Glomerular visceral epithelial cell (primary cell): ENCODE results near the gene DNMT1.
"Not testable (repeated sequence)": the region's sequence is repeated elsewhere in the genome, so short reads cannot be mapped to it uniquely, and the experiment has no call there.

ENCODE experiments used
- DNase-seq: peaks from one replicate; pipeline ENCODE4 v3.0.0-alpha.2; 2016; ENCODE audit errors: extremely low spot score

Gene DNMT1

DNA sequence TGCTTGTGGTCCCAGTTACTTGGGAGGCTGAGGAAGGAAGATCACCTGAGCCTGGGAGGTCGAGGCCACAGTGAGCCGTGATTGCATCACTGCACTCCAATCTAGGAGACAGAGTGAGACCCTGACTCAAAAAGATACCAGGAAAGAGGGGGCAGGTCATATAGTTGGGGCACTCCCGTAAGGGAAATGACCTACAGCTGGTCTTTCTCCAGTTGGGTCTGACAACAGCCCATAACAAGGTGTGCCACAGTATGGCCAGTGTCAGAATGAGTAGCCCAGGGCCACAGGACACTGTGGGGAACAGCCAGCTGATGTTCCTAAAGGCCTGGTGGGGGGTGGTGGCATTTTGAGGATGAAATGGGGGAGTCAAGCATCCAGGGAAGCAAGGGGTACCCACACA, 10.8 kb downstream of the DNMT1 start:
- DNase-seq, result no peak

GRCh38 chr19:10182847-10183246, 11.9 kb downstream of the DNMT1 start:
- DNase-seq, result no peak

DNA sequence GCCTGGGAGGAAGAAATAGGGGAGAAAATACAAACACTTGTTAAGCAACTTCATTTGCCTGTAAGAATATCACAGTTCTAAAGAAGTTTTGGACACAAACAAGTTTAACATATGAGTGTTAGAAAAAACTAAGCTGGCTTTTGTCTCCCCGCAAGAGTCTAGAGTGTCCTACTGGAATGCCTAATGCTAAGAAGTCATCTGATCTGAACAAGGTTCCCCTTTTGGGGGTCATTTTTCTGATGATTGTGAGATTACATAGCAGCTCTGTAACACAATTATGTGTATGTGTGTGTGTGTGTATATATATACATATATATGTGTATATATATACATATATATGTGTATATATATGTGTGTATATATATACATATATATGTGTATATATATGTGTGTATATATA, 12.7 kb downstream of the DNMT1 start:
- no peak for DNase-seq

DNA sequence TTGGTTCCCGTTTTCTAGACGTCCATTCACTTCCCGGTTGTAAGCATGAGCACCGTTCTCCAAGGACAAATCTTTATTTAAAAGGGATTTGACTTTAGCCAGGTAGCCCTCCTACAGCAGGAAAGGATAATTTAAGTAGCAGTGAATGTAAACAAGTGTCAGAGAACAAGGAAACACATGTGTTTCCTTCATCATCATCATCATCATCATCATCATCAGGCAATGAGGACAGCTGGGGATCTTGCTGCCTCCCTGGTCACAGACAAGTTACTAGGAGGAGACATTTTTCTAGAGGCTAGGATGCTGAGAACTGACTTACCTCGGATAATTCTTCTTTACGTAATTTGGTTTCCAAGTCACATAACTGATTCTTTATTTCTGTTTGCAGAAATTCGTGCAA, 14.3 kb downstream of the DNMT1 start:
- no peak for DNase-seq

- DNase-seq, result not testable (repeated sequence)
These were observed 14.7 kb downstream of the DNMT1 start for GRCh38 chr19:10180024-10180423.

DNA sequence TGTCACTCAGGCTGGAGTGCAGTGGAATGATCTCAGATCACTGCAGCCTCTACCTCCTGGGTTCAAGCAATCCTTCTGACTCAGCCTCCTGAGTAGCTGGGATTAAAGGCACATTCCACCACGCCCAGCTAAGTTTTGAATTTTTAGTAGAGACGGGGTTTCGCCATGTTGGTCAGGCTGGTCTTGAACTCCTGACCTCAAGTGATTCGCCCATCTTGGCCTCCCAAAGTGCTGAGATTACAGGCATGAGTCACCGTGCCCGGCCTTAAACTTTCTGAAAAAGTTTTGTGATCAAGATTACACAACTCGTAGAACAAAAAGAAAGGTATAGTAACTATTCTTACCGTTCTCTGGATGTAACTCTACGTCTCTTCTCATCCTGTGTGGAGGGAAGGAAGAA, 21.2 kb downstream of the DNMT1 start:
- peak; percentile 18 for DNase-seq

- DNase-seq, result no peak
These were observed 26.3 kb downstream of the DNMT1 start for GRCh38 chr19:10168386-10168948.

DNA sequence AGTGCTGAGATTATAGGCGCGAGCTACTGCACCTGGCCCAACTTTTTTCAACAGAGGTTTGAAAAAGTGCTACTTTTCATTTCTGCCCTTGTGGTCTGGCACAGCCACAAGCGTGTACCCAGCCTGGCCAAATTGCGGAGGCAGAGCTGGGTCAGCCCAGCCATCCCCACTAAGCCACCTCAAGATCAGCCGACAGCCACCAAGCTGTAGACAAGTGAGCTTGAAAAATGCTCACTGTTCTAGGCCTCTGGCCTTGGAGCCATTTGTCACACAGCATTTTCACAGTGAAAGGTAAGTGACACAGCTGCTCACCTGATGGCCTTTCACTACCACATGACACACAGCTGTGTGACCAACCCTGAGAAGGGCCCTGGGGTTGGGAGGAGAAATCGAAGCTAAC, 27.3 kb downstream of the DNMT1 start:
- no peak for DNase-seq

GRCh38 chr19:10166501-10166900, 28.3 kb downstream of the DNMT1 start:
- not testable (repeated sequence) for DNase-seq

- no peak for DNase-seq
These were observed 28.7 kb downstream of the DNMT1 start for GRCh38 chr19:10166046-10166445.

- DNase-seq, result no peak
These were observed 31.2 kb downstream of the DNMT1 start for GRCh38 chr19:10163536-10163935.

GRCh38 chr19:10159610-10160009, 35.1 kb downstream of the DNMT1 start:
- no peak for DNase-seq

DNA sequence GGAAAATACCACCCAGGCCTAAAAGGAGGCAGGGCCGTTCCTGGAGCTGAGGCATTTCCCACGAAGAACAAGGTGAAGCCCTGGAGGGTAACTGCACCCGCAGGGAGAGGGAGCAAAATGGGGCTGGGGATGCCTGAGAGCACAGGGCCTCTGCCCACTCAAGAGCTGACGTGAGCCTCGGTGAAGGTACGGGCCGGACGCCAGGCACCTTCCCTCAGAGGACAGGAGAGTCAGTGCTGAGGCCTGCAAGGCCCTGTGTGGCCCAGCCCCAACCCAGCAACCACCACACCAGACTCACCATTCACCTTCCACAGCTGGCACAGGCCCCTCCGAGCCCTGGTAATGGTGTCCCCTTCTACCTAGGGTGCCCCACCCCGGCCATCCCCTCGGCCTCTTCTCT, 36.3 kb downstream of the DNMT1 start:
- no peak for DNase-seq

- no peak for DNase-seq
These were observed 36.7 kb downstream of the DNMT1 start for GRCh38 chr19:10158071-10158470.

DNA sequence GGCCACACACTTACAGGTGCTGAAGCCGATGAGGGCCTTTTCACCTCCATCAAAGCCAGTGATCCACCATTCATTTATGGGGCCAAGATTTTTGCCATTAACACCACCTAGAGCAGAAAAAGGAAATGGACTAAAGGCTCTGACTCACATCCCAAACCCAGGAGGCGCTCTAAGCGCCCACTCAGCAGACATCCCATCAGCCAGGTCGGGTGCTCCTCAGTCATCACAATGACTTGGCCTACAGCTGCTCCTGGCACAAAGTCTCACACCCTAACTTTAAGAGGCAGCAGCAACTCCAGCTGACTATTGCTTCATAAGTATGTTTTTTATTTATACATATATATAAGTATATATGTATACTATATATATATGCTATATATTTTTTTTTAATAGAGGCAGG, 38.9 kb downstream of the DNMT1 start:
- no peak for DNase-seq

DNA sequence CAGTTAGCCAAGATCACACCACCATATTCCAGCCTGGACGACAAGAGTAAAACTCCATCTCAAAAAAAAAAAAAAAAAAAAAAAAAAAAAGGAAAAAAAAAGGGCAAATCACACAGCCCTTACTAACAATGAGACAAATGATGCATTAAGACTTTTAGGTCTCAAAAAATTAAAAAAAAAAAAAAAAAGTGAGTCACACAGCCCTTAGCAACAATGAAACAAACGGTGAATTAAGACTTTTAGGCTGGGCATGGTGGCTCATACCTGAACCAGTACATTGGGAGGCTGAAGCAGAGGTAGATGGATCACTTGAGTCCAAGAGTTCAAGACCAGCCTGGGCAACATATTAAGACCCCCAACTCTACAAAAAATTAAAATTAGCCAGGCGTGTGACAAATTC, 42.7 kb downstream of the DNMT1 start:
- no peak for DNase-seq

- DNase-seq, result no peak
These were observed 43.2 kb downstream of the DNMT1 start for GRCh38 chr19:10151521-10151920.

- DNase-seq, result no peak
These were observed 45.3 kb downstream of the DNMT1 start for GRCh38 chr19:10149427-10149826.

GRCh38 chr19:10146142-10146541, 48.6 kb downstream of the DNMT1 start:
- no peak for DNase-seq

GRCh38 chr19:10145031-10145430, 49.7 kb downstream of the DNMT1 start:
- DNase-seq, result no peak

GRCh38 chr19:10144361-10144760, 50.4 kb downstream of the DNMT1 start:
- no peak for DNase-seq

DNA sequence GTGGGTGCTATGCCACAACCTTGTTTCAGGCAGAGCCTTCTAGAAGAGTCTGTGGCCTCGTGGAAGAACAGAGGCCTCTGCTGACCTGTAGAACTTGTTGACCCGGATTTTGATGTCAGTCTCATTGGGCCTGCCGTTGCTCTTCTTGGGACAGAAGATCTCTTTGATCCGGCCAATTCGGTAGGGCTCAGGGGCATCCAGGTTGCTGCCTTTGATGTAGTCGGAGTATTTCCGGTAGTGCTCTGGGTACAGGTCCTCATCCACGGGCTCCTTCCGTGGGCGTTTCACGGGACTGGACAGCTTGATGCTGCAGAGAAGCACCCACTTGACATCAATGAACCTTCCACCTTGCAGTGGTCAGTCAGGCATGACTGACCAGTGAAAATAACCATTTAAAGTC, 51.1 kb downstream of the DNMT1 start:
- no peak for DNase-seq

- DNase-seq, result no peak
These were observed 51.9 kb downstream of the DNMT1 start for GRCh38 chr19:10142701-10143375.

GRCh38 chr19:10141973-10142372, 52.8 kb downstream of the DNMT1 start:
- DNase-seq, result no peak
